ENCODE results near the gene FAM180B. TPM values are rescaled to one million over a fixed set of nuclear protein-coding genes. Genes with fewer than 3 reads are reported as not detected.

FAM180B gene
- total and polyA plus RNA-seq, 2 of the 8 experiments (the other 6 are each of a cell fraction or from before 2014, with no cell fraction given), result 0.09 TPM; not detected in 1

DNA sequence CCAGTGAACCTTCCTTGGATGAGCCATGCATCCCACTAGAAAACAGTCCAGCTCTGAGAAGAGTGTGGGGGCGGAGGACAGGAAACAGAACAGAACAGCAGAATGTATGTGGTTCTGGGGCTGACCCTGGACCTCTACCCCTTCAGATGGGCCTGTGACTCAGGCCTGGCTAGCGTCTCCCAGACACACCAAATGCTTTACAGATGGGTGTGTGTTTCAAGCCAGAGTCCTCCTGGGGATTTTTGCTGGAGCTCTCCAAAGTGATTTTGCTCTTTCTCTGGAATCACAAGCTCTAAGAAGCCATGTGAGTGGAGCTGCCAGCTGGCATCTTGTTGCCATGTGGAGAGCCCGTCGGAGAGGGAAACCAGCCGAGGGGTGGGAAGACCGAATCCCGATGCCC is 20.9 kb downstream of the FAM180B start (continued):
- TF ChIP-seq, protein P1, sequence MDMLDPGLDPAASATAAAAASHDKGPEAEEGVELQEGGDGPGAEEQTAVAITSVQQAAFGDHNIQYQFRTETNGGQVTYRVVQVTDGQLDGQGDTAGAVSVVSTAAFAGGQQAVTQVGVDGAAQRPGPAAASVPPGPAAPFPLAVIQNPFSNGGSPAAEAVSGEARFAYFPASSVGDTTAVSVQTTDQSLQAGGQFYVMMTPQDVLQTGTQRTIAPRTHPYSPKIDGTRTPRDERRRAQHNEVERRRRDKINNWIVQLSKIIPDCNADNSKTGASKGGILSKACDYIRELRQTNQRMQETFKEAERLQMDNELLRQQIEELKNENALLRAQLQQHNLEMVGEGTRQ (IDR thresholded peaks at IDR 0.05; ENCODE audit: low read length), result no peak
- no peak for TF ChIP-seq PHF8 (conservative IDR thresholded peaks at IDR 0.05; ENCODE audit: low read depth, low read length)
- no peak for TF ChIP-seq CHD2 (IDR thresholded peaks at IDR 0.05; ENCODE audit: low read length)
- TF ChIP-seq TAF1 (IDR thresholded peaks at IDR 0.05; ENCODE audit: low read depth, low read length), result no peak
- TF ChIP-seq CHD1 (IDR thresholded peaks at IDR 0.05; ENCODE audit: low read depth, low read length), result no peak
- no peak for TF ChIP-seq BCL11A (IDR thresholded peaks at IDR 0.05; ENCODE audit: low read depth in 2 of 2, low read length in 2 of 2)
